GM21360 (cell line): ENCODE results near the gene AGPS.
"Not testable (repeated sequence)": the region's sequence is repeated elsewhere in the genome, so short reads cannot be mapped to it uniquely, and the experiment has no call there.

Experiments
- ATAC-seq: cut with Tn5 transposase; IDR thresholded peaks from one replicate; pipeline ENCODE4 v1.9.1; 2021; ENCODE audit warnings: mild to moderate bottlenecking, moderate library complexity; ENCODE audit not compliant: unreplicated experiment

AGPS gene

GRCh38 chr2:177547772-177548171, 155.2 kb downstream of the AGPS start:
- no peak for ATAC-seq

GRCh38 chr2:177548636-177549035, 156.1 kb downstream of the AGPS start:
- no peak for ATAC-seq

GRCh38 chr2:177549171-177549570, 156.6 kb downstream of the AGPS start:
- no peak for ATAC-seq

GRCh38 chr2:177550264-177551200, 158.0 kb downstream of the AGPS start:
- ATAC-seq = no peak

- not testable (repeated sequence) for ATAC-seq
Observed at GRCh38 chr2:177551360-177551759, 158.8 kb downstream of the AGPS start.

- ATAC-seq = no peak
Observed at GRCh38 chr2:177551989-177552421, 159.4 kb downstream of the AGPS start.

GRCh38 chr2:177552422-177553175, 160.0 kb downstream of the AGPS start:
- ATAC-seq = peak; percentile 93

- ATAC-seq = no peak
Observed at GRCh38 chr2:177553176-177553884, 160.8 kb downstream of the AGPS start.

GRCh38 chr2:177554365-177554764, 161.8 kb downstream of the AGPS start:
- no peak for ATAC-seq

GRCh38 chr2:177556153-177556552, 163.6 kb downstream of the AGPS start:
- no peak for ATAC-seq

GRCh38 chr2:177557794-177558193, 165.2 kb downstream of the AGPS start:
- no peak for ATAC-seq

GRCh38 chr2:177559638-177560037, 167.1 kb downstream of the AGPS start:
- ATAC-seq = no peak

- no peak for ATAC-seq
Observed at GRCh38 chr2:177568390-177568789, 175.8 kb downstream of the AGPS start.

GRCh38 chr2:177568893-177569292, 176.3 kb downstream of the AGPS start:
- no peak for ATAC-seq

- ATAC-seq = no peak
Observed at GRCh38 chr2:177572236-177572671, 179.7 kb downstream of the AGPS start.

- ATAC-seq = no peak
Observed at GRCh38 chr2:177573120-177573519, 180.5 kb downstream of the AGPS start.

GRCh38 chr2:177574356-177574755, 181.8 kb downstream of the AGPS start:
- ATAC-seq = no peak

- no peak for ATAC-seq
Observed at GRCh38 chr2:177575358-177575757, 182.8 kb downstream of the AGPS start.

GRCh38 chr2:177577075-177577474, 184.5 kb downstream of the AGPS start:
- ATAC-seq = no peak

GRCh38 chr2:177578454-177578853, 185.9 kb downstream of the AGPS start:
- ATAC-seq = no peak

- ATAC-seq = no peak
Observed at GRCh38 chr2:177579486-177580036, 187.0 kb downstream of the AGPS start.
